ENCODE data around the gene SEPTIN10. TPM values are rescaled to one million over a fixed set of nuclear protein-coding genes. Genes with fewer than 3 reads are reported as not detected.

SEPTIN10 gene
- total and polyA plus RNA-seq, 7 donors, result 36.1 to 178 (median 122) TPM

DNA sequence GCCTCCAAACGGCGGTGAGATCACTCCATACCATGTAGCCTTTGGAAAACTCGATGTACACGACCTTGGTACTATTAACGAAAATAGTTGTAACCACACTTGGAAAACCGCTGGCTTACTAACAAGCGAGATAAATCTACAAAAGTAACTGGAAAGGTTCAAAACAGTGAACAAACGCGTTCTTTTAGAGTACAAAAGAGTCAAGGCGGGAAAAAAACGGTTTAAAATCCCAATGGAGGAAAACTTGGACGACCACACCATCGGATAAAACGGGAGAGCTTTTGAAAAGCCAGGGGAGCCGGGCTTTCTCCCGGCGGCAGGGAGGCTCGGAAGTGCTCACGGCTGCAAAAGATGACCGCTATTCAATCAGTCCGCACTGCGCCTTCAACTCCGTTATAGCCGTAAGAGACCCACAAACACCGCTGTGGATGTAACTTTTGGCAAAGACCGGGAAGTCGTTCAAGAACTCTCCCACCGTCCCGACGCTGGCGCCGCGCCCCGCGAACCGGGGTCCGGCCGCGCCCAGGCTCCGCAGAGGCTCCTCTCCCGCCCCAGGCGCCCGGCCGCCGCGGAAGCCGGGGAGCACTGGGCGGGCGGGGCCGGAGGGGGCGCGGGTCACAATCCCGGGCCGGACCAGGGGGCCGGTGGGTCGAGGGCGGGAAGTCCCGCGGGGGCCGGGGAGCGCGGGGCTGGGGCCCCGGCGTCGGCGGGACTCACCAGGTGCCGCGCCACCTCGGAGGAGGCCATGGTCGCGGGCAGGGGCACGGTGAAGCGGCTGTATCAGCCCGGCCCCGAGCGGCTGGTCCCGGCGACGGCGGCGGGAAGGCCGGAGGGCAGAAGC is 465 bp downstream of the SEPTIN10 start:
- peak overlapping the region; percentile 93 to 100 (median 99) for H3K27ac ChIP-seq
- intact Hi-C loops (cut with DNase I), result loop anchor here (5.0 kb wide), 4 partner anchors 66 to 441 kb away; no protein-coding TSS in a partner anchor
- H3K36me3 ChIP-seq, result no peaks in the 10 kb centered on the region
- H3K4me1 ChIP-seq, result peaks cover 0 to 71% (median 67%) of the 10 kb centered on the region in 4 donors
- H3K9me3 ChIP-seq, result no peaks in the 10 kb centered on the region
- 1 to 2% methylated on average over 82 of the region's 82 CpGs for WGBS, 2 donors
- H3K27me3 ChIP-seq, result no peaks in the 10 kb centered on the region
- no peak for TF ChIP-seq POLR2A (IDR thresholded peaks at IDR 0.05)
- peak in 2 of 4 donors; percentile 10 to 13 for TF ChIP-seq POLR2AphosphoS5 (IDR thresholded peaks at IDR 0.05)
- DNase-seq, result peak; percentile 87
- H3K4me3 ChIP-seq, result peak overlapping the region; percentile 66 to 85 (median 70)

GRCh38 chr2:109611467-109612095 is 2.2 kb downstream of the SEPTIN10 start:
- 72 to 81% methylated on average over 5 of the region's 5 CpGs for WGBS, 2 donors
- intact Hi-C loops (cut with DNase I), result loop anchor here (5.0 kb wide), 4 partner anchors 64 to 439 kb away; no protein-coding TSS in a partner anchor
- TF ChIP-seq EP300 (IDR thresholded peaks at IDR 0.05), result peak in 1 of 4 donors; percentile 13
- TF ChIP-seq POLR2A (IDR thresholded peaks at IDR 0.05), result no peak
- no peak for TF ChIP-seq CTCF (IDR thresholded peaks at IDR 0.05)
- peak in 1 of 4 donors; percentile 53 for TF ChIP-seq POLR2AphosphoS5 (IDR thresholded peaks at IDR 0.05)

DNA sequence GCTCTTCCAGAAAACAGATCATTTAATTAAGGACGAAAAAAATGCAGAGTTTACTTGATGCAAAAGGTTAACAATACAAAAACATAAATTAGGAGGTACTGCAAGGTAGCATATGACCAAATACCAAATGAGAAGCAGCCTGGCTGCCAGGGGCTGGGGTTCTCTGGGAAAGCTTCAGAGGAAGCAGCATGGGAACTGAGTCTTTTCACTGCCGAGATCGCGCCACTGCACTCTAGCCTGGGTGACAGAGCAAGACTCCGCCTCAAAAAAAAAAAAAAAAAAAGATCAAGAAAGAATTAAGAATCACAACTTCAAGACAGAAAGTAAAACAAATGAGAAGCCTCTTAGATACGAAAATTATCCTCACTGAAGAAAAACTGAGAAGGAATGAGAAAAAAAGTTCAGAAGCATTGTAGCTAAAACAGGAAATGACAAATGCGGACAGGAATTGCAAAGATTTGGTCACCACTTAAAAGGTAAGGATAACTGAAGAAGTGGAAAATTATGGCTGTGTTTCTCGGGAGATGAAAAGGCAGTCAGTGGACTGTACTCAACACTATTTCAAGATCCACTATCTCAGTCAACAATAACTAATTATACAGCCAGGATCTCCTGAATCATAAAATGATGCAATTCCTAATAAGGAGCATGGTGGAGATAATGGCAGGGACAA is 4.3 kb downstream of the SEPTIN10 start:
- intact Hi-C loops (cut with DNase I), result loop anchor here (5.0 kb wide), 4 partner anchors 62 to 437 kb away; no protein-coding TSS in a partner anchor
- DNase-seq, result no peak
- peak overlapping the region in 3 of 4 donors; percentile 2 to 26 (median 3) for H3K4me3 ChIP-seq
- H3K27me3 ChIP-seq, result no peaks in the 10 kb centered on the region
- no peaks in the 10 kb centered on the region for H3K9me3 ChIP-seq
- WGBS, 2 donors, result 46 to 81% methylated on average over 8 of the region's 8 CpGs
- H3K36me3 ChIP-seq, result no peaks in the 10 kb centered on the region
- TF ChIP-seq POLR2AphosphoS5 (IDR thresholded peaks at IDR 0.05) (peak in 2 of 4 donors; percentile 11 to 30), EP300 (IDR thresholded peaks at IDR 0.05) (no peak)
- peak overlapping the region; percentile 93 to 100 (median 99) for H3K27ac ChIP-seq
- H3K4me1 ChIP-seq, result peaks cover 0 to 70% (median 60%) of the 10 kb centered on the region in 4 donors

More at GRCh38 chr2:109611467-109612095, 2.2 kb downstream of the SEPTIN10 start:
- no peaks in the 10 kb centered on the region for H3K27me3 ChIP-seq
- no peak for DNase-seq
- no peaks in the 10 kb centered on the region for H3K36me3 ChIP-seq
- peak overlapping the region in 1 of 4 donors; percentile 67 for H3K4me3 ChIP-seq
- peaks cover 0 to 75% (median 69%) of the 10 kb centered on the region in 4 donors for H3K4me1 ChIP-seq
- H3K9me3 ChIP-seq, result no peaks in the 10 kb centered on the region
- peak overlapping the region; percentile 93 to 100 (median 99) for H3K27ac ChIP-seq

GRCh38 chr2:109607766-109608165 is 6.0 kb downstream of the SEPTIN10 start:
- no peak for DNase-seq
- no peaks in the 10 kb centered on the region for H3K36me3 ChIP-seq
- no peaks in the 10 kb centered on the region for H3K27me3 ChIP-seq
- no peak overlapping the region for H3K4me3 ChIP-seq
- peaks cover 0 to 73% (median 62%) of the 10 kb centered on the region in 4 donors for H3K4me1 ChIP-seq
- TF ChIP-seq EP300 (IDR thresholded peaks at IDR 0.05) (no peak), CTCF (IDR thresholded peaks at IDR 0.05) (no peak), POLR2AphosphoS5 (IDR thresholded peaks at IDR 0.05) (no peak), POLR2A (IDR thresholded peaks at IDR 0.05) (no peak)
- peak overlapping the region in 2 of 4 donors; percentile 93 to 99 for H3K27ac ChIP-seq
- H3K9me3 ChIP-seq, result no peaks in the 10 kb centered on the region
- 89% methylated on average over 2 of the region's 2 CpGs for WGBS, 2 donors
- intact Hi-C loops (cut with DNase I), result no loop called here

DNA sequence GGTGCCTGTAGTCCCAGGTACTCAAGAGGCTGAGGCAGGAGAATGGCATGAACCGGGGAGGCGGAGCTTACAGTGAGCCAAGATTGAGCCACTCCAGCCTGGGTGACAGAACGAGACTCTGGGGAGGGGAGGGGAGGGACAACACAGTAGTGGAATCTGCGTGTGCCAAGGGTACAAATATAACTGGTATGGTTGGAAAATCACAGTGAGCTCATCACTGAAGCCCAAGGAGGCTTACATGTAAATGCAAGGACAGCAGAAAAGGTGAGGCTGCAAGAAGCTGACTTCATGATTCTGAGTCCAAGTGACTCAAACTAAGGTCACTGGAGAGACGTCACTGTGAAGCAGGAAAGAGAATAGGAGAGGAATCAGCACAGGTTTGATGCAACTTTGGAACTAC is 9.2 kb downstream of the SEPTIN10 start:
- TF ChIP-seq POLR2AphosphoS5 (IDR thresholded peaks at IDR 0.05), result no peak
- Histone ChIP-seq H3K9me3 (no peaks in the 10 kb centered on the region), H3K4me1 (peaks cover 0 to 66% (median 49%) of the 10 kb centered on the region in 4 donors), H3K27ac (no peak overlapping the region), H3K27me3 (no peaks in the 10 kb centered on the region), H3K36me3 (no peaks in the 10 kb centered on the region), H3K4me3 (no peak overlapping the region)
- WGBS, 2 donors, result 73 to 81% methylated on average over 5 of the region's 5 CpGs
- intact Hi-C loops (cut with DNase I), result no loop called here
- DNase-seq, result no peak

Data from sigmoid colon (tissue), 7 donors.